K562 (cell line): Measurements from ENCODE around the gene DARS2. TPM values are rescaled to one million over a fixed set of nuclear protein-coding genes. Genes with fewer than 3 reads are reported as not detected.

Experiments used
- ARID1B ChIP-seq: fragments of 450-650 bp; IDR thresholded peaks from 2 replicates; pipeline ENCODE4 v1.6.1; 2016; ENCODE audit warnings: antibody characterized with exemption, mild to moderate bottlenecking, inconsistent platforms
- CEBPG ChIP-seq, 3 experiments: fragments of 200-800 bp in 1 of 3; sonication (Bioruptor generic) in 1 of 3; sonication (generic) in 1 of 3; formaldehyde crosslinking in 1 of 3; IDR thresholded peaks in 2 of 3; conservative IDR thresholded peaks in 1 of 3; 2 replicates each; pipeline versions ENCODE4 v1.6.1 to v1.8.0; 2016 to 2022; ENCODE audit warnings: missing compliant biosample characterization in 2 of 3, missing genetic modification characterization in 2 of 3, mild to moderate bottlenecking in 1 of 3, missing genetic modification reagents in 1 of 3
- ELF1 ChIP-seq: fragments of 200-800 bp; sonication (Bioruptor generic); IDR thresholded peaks from 2 replicates; pipeline ENCODE4 v1.6.1; 2016; ENCODE audit warnings: missing genetic modification characterization, missing compliant biosample characterization
- ELF4 ChIP-seq: fragments of 450-650 bp; formaldehyde crosslinking; IDR thresholded peaks from 2 replicates; pipeline ENCODE4 v1.4.0; 2022; ENCODE audit warnings: missing genetic modification characterization
- ETV1 ChIP-seq: fragments of 450-650 bp; conservative IDR thresholded peaks from 2 replicates; pipeline ENCODE4 v1.6.1; 2016; ENCODE audit warnings: missing genetic modification characterization, control low read depth, low read depth, missing compliant biosample characterization
- GABPB1 ChIP-seq: sonication (generic); formaldehyde crosslinking; IDR thresholded peaks from 2 replicates; pipeline ENCODE4 v1.8.0; 2022; ENCODE audit warnings: mild to moderate bottlenecking, missing genetic modification reagents
- HDAC3 ChIP-seq: fragments of 450-650 bp; IDR thresholded peaks from 2 replicates; pipeline ENCODE4 v1.6.1; 2018; ENCODE audit warnings: borderline replicate concordance, mild to moderate bottlenecking, moderate library complexity; ENCODE audit not compliant: partially characterized antibody
- HDAC8 ChIP-seq: fragments of 450-650 bp; IDR thresholded peaks from 2 replicates; pipeline ENCODE4 v1.6.1; 2016; ENCODE audit warnings: mild to moderate bottlenecking, missing genetic modification characterization, moderate library complexity, missing compliant biosample characterization
- HEY1 ChIP-seq: fragments of 250-450 bp; sonication (Bioruptor Pico); IDR thresholded peaks from 2 replicates; pipeline ENCODE4 v1.5.0; 2020; ENCODE audit warnings: mild to moderate bottlenecking, moderate library complexity, borderline replicate concordance
- HIVEP1 ChIP-seq: fragments of 250-450 bp; sonication (Bioruptor Pico); IDR thresholded peaks from 2 replicates; pipeline ENCODE4 v1.4.0; 2020; ENCODE audit warnings: mild to moderate bottlenecking
- POLR3A ChIP-seq: IDR thresholded peaks from 2 replicates; pipeline ENCODE4 v1.6.1; 2011; ENCODE audit warnings: borderline replicate concordance, mild to moderate bottlenecking, moderate library complexity; ENCODE audit not compliant: insufficient read length, insufficient read depth; ENCODE audit errors: extremely low read depth
- RHOXF2B ChIP-seq: fragments of 250-450 bp; sonication (Bioruptor Pico); conservative IDR thresholded peaks from 2 replicates; pipeline ENCODE4 v1.5.1; 2021
- ZKSCAN8 ChIP-seq: fragments of 200-800 bp; sonication (Bioruptor generic); IDR thresholded peaks from 2 replicates; pipeline ENCODE4 v1.6.1; 2016; ENCODE audit warnings: missing genetic modification characterization, missing compliant biosample characterization
- ZNF175 ChIP-seq: fragments of 200-800 bp; sonication (Bioruptor generic); IDR thresholded peaks from 2 replicates; pipeline ENCODE4 v1.6.1; 2016; ENCODE audit warnings: low read depth, mild to moderate bottlenecking, missing genetic modification characterization, missing compliant biosample characterization
- ZNF316 ChIP-seq: fragments of 450-650 bp; IDR thresholded peaks from 2 replicates; pipeline ENCODE4 v1.6.1; 2016
- ZNF57 ChIP-seq: fragments of 450-650 bp; formaldehyde crosslinking; IDR thresholded peaks from 2 replicates; pipeline ENCODE4 v1.4.0; 2020; ENCODE audit warnings: mild to moderate bottlenecking, moderate library complexity
- ZNF695 ChIP-seq: fragments of 450-650 bp; formaldehyde crosslinking; IDR thresholded peaks from 2 replicates; pipeline ENCODE4 v1.4.0; 2020; ENCODE audit warnings: mild to moderate bottlenecking, moderate library complexity
- ZNF785 ChIP-seq: fragments of 250-450 bp; sonication (Bioruptor Pico); IDR thresholded peaks from 2 replicates; pipeline ENCODE4 v1.4.0; 2020; ENCODE audit warnings: mild to moderate bottlenecking
- polyA plus RNA-seq, 8 experiments: library from polyadenylated mRNA; depleted of rRNA in 4 of 8; stranded (reverse) in 5 of 8; unstranded in 3 of 8; fragments of >200 nt; fragmentation: Nextera tagmentation in 2 of 8; fragmentation: Illumina TruSeq in 1 of 8; extraction: Ambion mirVana in 2 of 8; extraction: Trizol in 1 of 8; gene quantifications; 2 replicates each; pipeline versions ENCODE4 v1.2.1 to v1.2.3, GENCODE V29; 2011 to 2014; ENCODE audit warnings: inconsistent platforms in 1 of 8, missing spikeins in 1 of 8
- total RNA-seq, 7 experiments: library from RNA; depleted of rRNA in 6 of 7; stranded (reverse); fragments of >200 nt in 6 of 7; fragmentation: Illumina TruSeq in 2 of 7; extraction: Trizol in 2 of 7; gene quantifications; 2 replicates each; pipeline versions ENCODE4 v1.2.1 to v1.2.3, GENCODE V29; 2011 to 2021; ENCODE audit warnings: low replicate concordance in 1 of 7
- TF ChIP-seq, protein P1 (sequence below): fragments of 250-450 bp; sonication (Bioruptor Pico); IDR thresholded peaks from 2 replicates; pipeline ENCODE4 v1.8.0; 2021; ENCODE audit warnings: moderate library complexity, mild to moderate bottlenecking, inconsistent platforms
- TF ChIP-seq, protein P2 (sequence below): fragments of 450-650 bp; formaldehyde crosslinking; IDR thresholded peaks from 2 replicates; pipeline ENCODE4 v1.4.0; 2022; ENCODE audit warnings: missing genetic modification characterization
- TF ChIP-seq, protein P3 (sequence below): fragments of 450-650 bp; IDR thresholded peaks from 2 replicates; pipeline ENCODE4 v1.6.1; 2017; ENCODE audit warnings: antibody characterized with exemption, mild to moderate bottlenecking

DARS2 gene
- total and polyA plus RNA-seq, 9 of the 15 experiments (the other 6 are each of a cell fraction or from before 2014, with no cell fraction given): 36.4 to 96.7 (median 68.6) TPM

DNA sequence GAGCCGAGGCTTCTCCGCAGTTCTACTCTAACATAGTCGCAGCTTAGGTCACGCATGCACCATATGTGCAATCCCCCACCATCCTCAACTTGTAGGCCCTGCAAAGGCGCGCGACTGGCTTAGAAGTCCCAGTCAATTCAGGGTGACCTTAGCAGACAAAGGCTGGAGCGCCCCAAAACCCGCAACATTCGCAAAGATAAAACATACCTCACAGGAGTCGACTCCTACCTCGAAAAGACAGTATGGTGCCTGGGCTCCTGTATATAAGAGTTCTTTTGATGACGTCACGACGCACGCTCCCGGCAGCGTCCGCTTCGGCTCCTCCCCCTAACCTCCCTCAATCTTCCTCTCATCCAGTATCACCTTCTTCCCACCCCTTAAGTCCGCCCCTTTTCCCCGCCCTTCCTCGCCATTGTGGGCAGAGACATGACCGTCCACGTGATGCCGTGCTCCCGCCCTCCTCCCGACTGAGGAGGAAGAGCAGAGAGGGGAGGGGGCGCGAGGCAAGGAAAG lies 43.3 kb downstream of the DARS2 start, which contains the start of gene GAS5 (continued):
- TF ChIP-seq, protein P1, sequence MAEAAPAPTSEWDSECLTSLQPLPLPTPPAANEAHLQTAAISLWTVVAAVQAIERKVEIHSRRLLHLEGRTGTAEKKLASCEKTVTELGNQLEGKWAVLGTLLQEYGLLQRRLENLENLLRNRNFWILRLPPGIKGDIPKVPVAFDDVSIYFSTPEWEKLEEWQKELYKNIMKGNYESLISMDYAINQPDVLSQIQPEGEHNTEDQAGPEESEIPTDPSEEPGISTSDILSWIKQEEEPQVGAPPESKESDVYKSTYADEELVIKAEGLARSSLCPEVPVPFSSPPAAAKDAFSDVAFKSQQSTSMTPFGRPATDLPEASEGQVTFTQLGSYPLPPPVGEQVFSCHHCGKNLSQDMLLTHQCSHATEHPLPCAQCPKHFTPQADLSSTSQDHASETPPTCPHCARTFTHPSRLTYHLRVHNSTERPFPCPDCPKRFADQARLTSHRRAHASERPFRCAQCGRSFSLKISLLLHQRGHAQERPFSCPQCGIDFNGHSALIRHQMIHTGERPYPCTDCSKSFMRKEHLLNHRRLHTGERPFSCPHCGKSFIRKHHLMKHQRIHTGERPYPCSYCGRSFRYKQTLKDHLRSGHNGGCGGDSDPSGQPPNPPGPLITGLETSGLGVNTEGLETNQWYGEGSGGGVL (CRISPR knock-in tag): no peak
- TF ChIP-seq ZNF785: no peak
- TF ChIP-seq POLR3A: no peak
- 0 out of 2 replicates have a peak, but pooled peaks have one; percentile 15 for TF ChIP-seq ZNF316
- TF ChIP-seq HIVEP1 (CRISPR knock-in tag): no peak
- TF ChIP-seq ZKSCAN8 (CRISPR knock-in tag): no peak
- no peak for TF ChIP-seq ZNF695 (CRISPR knock-in tag)
- no peak for TF ChIP-seq ELF1 (tag)
- TF ChIP-seq ZNF175 (CRISPR knock-in tag): peak; percentile 85
- TF ChIP-seq ETV1: no peak; the same call in 1 of the 2 replicates
- TF ChIP-seq, protein P2, sequence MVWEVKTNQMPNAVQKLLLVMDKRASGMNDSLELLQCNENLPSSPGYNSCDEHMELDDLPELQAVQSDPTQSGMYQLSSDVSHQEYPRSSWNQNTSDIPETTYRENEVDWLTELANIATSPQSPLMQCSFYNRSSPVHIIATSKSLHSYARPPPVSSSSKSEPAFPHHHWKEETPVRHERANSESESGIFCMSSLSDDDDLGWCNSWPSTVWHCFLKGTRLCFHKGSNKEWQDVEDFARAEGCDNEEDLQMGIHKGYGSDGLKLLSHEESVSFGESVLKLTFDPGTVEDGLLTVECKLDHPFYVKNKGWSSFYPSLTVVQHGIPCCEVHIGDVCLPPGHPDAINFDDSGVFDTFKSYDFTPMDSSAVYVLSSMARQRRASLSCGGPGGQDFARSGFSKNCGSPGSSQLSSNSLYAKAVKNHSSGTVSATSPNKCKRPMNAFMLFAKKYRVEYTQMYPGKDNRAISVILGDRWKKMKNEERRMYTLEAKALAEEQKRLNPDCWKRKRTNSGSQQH (CRISPR knock-in tag): peak; percentile 78; the same call in 1 of the 2 replicates
- TF ChIP-seq CEBPG (CRISPR knock-in tag; IDR thresholded peaks at IDR 0.05): no peak
- peak in 1 of 2 experiments; percentile 47; a peak in 1 of 4 replicates for TF ChIP-seq CEBPG (tag; conservative IDR thresholded peaks at IDR 0.05 in 1 of 2, IDR thresholded peaks at IDR 0.05 in 1 of 2)
- TF ChIP-seq, protein P3, sequence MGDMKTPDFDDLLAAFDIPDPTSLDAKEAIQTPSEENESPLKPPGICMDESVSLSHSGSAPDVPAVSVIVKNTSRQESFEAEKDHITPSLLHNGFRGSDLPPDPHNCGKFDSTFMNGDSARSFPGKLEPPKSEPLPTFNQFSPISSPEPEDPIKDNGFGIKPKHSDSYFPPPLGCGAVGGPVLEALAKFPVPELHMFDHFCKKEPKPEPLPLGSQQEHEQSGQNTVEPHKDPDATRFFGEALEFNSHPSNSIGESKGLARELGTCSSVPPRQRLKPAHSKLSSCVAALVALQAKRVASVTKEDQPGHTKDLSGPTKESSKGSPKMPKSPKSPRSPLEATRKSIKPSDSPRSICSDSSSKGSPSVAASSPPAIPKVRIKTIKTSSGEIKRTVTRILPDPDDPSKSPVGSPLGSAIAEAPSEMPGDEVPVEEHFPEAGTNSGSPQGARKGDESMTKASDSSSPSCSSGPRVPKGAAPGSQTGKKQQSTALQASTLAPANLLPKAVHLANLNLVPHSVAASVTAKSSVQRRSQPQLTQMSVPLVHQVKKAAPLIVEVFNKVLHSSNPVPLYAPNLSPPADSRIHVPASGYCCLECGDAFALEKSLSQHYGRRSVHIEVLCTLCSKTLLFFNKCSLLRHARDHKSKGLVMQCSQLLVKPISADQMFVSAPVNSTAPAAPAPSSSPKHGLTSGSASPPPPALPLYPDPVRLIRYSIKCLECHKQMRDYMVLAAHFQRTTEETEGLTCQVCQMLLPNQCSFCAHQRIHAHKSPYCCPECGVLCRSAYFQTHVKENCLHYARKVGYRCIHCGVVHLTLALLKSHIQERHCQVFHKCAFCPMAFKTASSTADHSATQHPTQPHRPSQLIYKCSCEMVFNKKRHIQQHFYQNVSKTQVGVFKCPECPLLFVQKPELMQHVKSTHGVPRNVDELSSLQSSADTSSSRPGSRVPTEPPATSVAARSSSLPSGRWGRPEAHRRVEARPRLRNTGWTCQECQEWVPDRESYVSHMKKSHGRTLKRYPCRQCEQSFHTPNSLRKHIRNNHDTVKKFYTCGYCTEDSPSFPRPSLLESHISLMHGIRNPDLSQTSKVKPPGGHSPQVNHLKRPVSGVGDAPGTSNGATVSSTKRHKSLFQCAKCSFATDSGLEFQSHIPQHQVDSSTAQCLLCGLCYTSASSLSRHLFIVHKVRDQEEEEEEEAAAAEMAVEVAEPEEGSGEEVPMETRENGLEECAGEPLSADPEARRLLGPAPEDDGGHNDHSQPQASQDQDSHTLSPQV: no peak
- no peak; the same call in 1 of the 2 replicates for TF ChIP-seq HEY1 (CRISPR knock-in tag)
- no peak for TF ChIP-seq GABPB1 (CRISPR knock-in tag)
- no peak for TF ChIP-seq ELF4 (CRISPR knock-in tag)
- no peak for TF ChIP-seq HDAC8
- TF ChIP-seq RHOXF2B (CRISPR knock-in tag): peak; percentile 63; the same call in 1 of the 2 replicates
- TF ChIP-seq ARID1B: no peak
- TF ChIP-seq HDAC3: peak; percentile 55
- TF ChIP-seq ZNF57 (CRISPR knock-in tag): no peak
